OCI-LY1 (cell line): ENCODE measurements around the gene STMN1.
"Not testable (repeated sequence)": the region's sequence is repeated elsewhere in the genome, so short reads cannot be mapped to it uniquely, and the experiment has no call there.

Source experiments
- H2AFZ ChIP-seq: fragments of 200-600 bp; sonication (generic), shearing (Covaris generic); 2 replicates; pipeline ENCODE4 v1.6.0; 2014; ENCODE audit warnings: antibody characterized with exemption, mild to moderate bottlenecking, low read length
- H3F3A ChIP-seq: fragments of 200-600 bp; sonication (generic), shearing (Covaris generic); 2 replicates; pipeline ENCODE4 v1.6.0; 2014; ENCODE audit warnings: mild to moderate bottlenecking, antibody characterized with exemption, low read length, moderate library complexity; ENCODE audit not compliant: insufficient read depth
- H3K27ac ChIP-seq: fragments of 200-600 bp; sonication (generic); 2 replicates; pipeline ENCODE4 v1.5.1; 2014; ENCODE audit warnings: low read length, mixed run types, mild to moderate bottlenecking, low read depth; ENCODE audit not compliant: poor library complexity, severe bottlenecking
- H3K27me3 ChIP-seq: fragments of 200-600 bp; sonication (generic); 2 replicates; pipeline ENCODE4 v1.6.0; 2014; ENCODE audit warnings: antibody characterized with exemption, mild to moderate bottlenecking, low read length, moderate library complexity; ENCODE audit not compliant: insufficient read depth
- H3K36me3 ChIP-seq: fragments of 200-600 bp; sonication (generic); 2 replicates; pipeline ENCODE4 v1.6.1; 2014; ENCODE audit warnings: mild to moderate bottlenecking, antibody characterized with exemption, low read length, moderate library complexity, mixed read lengths; ENCODE audit not compliant: insufficient read depth
- H3K4me1 ChIP-seq: fragments of 200-600 bp; sonication (generic); 2 replicates; pipeline ENCODE4 v1.5.1; 2014; ENCODE audit warnings: mild to moderate bottlenecking, low read length, moderate library complexity; ENCODE audit not compliant: insufficient read depth, severe bottlenecking
- H3K4me2 ChIP-seq: fragments of 200-600 bp; sonication (generic), shearing (Covaris generic); 2 replicates; pipeline ENCODE4 v1.6.1; 2014; ENCODE audit warnings: low read length
- H3K4me3 ChIP-seq: fragments of 200-600 bp; sonication (generic); 2 replicates; pipeline ENCODE4 v1.5.1; 2014; ENCODE audit warnings: low read length, low read depth, mild to moderate bottlenecking, mixed read lengths; ENCODE audit not compliant: poor library complexity, severe bottlenecking
- H3K79me2 ChIP-seq: fragments of 200-600 bp; shearing (Covaris generic); 2 replicates; pipeline ENCODE4 v1.6.1; 2016; ENCODE audit warnings: mixed run types, low read length, mixed read lengths; ENCODE audit not compliant: insufficient read depth
- H3K9ac ChIP-seq: fragments of 200-600 bp; sonication (generic), shearing (Covaris generic); 2 replicates; pipeline ENCODE4 v1.6.1; 2014; ENCODE audit warnings: mild to moderate bottlenecking, low read length, mixed read lengths
- H3K9me2 ChIP-seq: fragments of 200-600 bp; sonication (generic), shearing (Covaris generic); 2 replicates; pipeline ENCODE4 v1.6.1; 2014; ENCODE audit warnings: low read depth, mild to moderate bottlenecking, low read length, mixed read lengths
- H3K9me3 ChIP-seq: fragments of 200-600 bp; shearing (Covaris generic); 2 replicates; pipeline ENCODE4 v1.6.1; 2014; ENCODE audit warnings: low read length, mixed read lengths
- H4K20me1 ChIP-seq: fragments of 200-600 bp; sonication (generic), shearing (Covaris generic); 2 replicates; pipeline ENCODE4 v1.6.0; 2016; ENCODE audit warnings: mild to moderate bottlenecking, low read length; ENCODE audit not compliant: insufficient read depth
- CTCF ChIP-seq: fragments of 200-600 bp; sonication (generic), shearing (Covaris generic); IDR thresholded peaks from 2 replicates; pipeline ENCODE4 v1.5.1; 2017; ENCODE audit warnings: mild to moderate bottlenecking, antibody characterized with exemption, low read length, moderate library complexity, mixed read lengths
- EZH2 ChIP-seq: fragments of 200-600 bp; sonication (generic), shearing (Covaris generic); IDR thresholded peaks from 2 replicates; pipeline ENCODE4 v1.8.0; 2017; ENCODE audit warnings: borderline replicate concordance, mixed run types, mild to moderate bottlenecking, antibody characterized with exemption, low read length, moderate library complexity, mixed read lengths

STMN1 gene

DNA sequence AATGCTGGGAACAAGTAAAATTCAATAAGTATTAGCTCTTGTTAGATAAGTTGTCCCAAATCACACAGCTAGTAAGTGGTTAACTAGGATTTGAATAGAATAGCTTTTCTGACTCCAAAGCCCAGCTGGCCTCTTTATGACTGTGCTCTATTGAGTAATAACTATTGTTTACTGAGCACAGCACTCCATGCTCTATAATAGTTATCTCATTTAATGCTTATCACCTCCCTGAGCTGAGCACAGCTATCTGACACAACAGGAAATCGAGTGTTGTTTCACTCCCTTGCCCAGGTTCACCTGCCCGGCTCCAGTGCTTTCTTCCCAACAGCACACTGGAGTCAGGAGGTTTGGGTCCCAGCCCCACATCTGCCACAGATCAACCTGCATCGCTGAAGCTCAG is 38.8 kb upstream of the STMN1 start:
- Histone ChIP-seq H3K79me2 (no peaks in the 10 kb centered on the region), H3K4me3 (no peak overlapping the region), H3F3A (no peaks in the 10 kb centered on the region), H3K4me1 (no peaks in the 10 kb centered on the region), H3K27ac (no peak overlapping the region), H3K9me2 (no peaks in the 10 kb centered on the region), H3K27me3 (0 out of 2 replicates have a peak, but pooled peaks cover 5% of the 10 kb centered on the region), H2AFZ (no peak overlapping the region), H3K4me2 (no peak overlapping the region), H4K20me1 (no peaks in the 10 kb centered on the region), H3K36me3 (no peaks in the 10 kb centered on the region; the same call in 1 of the 2 replicates), H3K9me3 (peaks cover 5% of the 10 kb centered on the region; the same call in 1 of the 2 replicates), H3K9ac (no peak overlapping the region)
- TF ChIP-seq CTCF: no peak
- no peak for TF ChIP-seq EZH2

GRCh38 chr1:25943511-25943910 is 37.3 kb upstream of the STMN1 start:
- not testable (repeated sequence) for H3K79me2 ChIP-seq, H2AFZ ChIP-seq, H3K4me2 ChIP-seq, H3K36me3 ChIP-seq, H3F3A ChIP-seq, H3K9me3 ChIP-seq, H3K9ac ChIP-seq, H3K27me3 ChIP-seq, H4K20me1 ChIP-seq, H3K27ac ChIP-seq, H3K4me1 ChIP-seq, H3K9me2 ChIP-seq, H3K4me3 ChIP-seq

DNA sequence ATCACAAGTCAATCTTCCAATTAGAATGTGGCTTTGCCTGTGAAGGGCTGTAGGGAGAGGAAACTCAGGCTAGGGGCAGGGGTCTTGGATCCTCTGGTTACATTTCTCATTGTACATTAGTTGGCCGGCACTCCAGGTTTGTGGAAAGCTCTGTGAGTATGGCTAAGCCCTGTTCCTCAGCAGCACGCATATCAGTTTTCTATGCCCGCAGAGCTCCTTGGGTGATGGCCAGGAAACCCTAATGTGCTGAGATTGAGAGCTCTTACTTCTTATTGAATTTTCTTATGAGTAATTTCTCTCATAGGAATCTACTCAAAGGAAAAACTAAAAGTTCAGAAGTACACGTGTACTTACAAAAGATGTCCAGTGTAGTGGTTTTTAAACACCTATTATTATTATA is 30.7 kb upstream of the STMN1 start:
- Histone ChIP-seq H3K27me3 (no peaks in the 10 kb centered on the region), H3K4me2 (no peak overlapping the region), H3K36me3 (no peaks in the 10 kb centered on the region), H3F3A (no peaks in the 10 kb centered on the region), H3K9ac (no peak overlapping the region), H3K9me2 (no peaks in the 10 kb centered on the region), H3K9me3 (no peaks in the 10 kb centered on the region), H3K4me1 (peaks cover 5% of the 10 kb centered on the region), H2AFZ (no peak overlapping the region), H4K20me1 (no peaks in the 10 kb centered on the region), H3K27ac (no peak overlapping the region), H3K79me2 (no peaks in the 10 kb centered on the region), H3K4me3 (no peak overlapping the region)
- TF ChIP-seq EZH2 (no peak), CTCF (no peak)

- no peak overlapping the region for H3K27ac ChIP-seq
- H3K4me2 ChIP-seq: no peak overlapping the region
- no peak for TF ChIP-seq CTCF
- no peak for TF ChIP-seq EZH2
- H3K4me3 ChIP-seq: no peak overlapping the region
- no peaks in the 10 kb centered on the region for H3K9me2 ChIP-seq
- H2AFZ ChIP-seq: no peak overlapping the region
- H3K4me1 ChIP-seq: peaks cover 5% of the 10 kb centered on the region
- no peaks in the 10 kb centered on the region for H3K36me3 ChIP-seq
- no peaks in the 10 kb centered on the region for H3K9me3 ChIP-seq
- H3K9ac ChIP-seq: no peak overlapping the region
- H3F3A ChIP-seq: no peaks in the 10 kb centered on the region
- H3K27me3 ChIP-seq: no peaks in the 10 kb centered on the region
- H3K79me2 ChIP-seq: no peaks in the 10 kb centered on the region
- H4K20me1 ChIP-seq: no peaks in the 10 kb centered on the region
Measured at GRCh38 chr1:25933479-25934365, 27.5 kb upstream of the STMN1 start.

GRCh38 chr1:25932811-25933400 is 26.7 kb upstream of the STMN1 start:
- not testable (repeated sequence) for H3K9ac ChIP-seq, H3K4me2 ChIP-seq, H3K4me1 ChIP-seq, H3K9me2 ChIP-seq, H4K20me1 ChIP-seq, H3K9me3 ChIP-seq, H3K4me3 ChIP-seq, H3K79me2 ChIP-seq, H3K36me3 ChIP-seq, H2AFZ ChIP-seq, H3K27me3 ChIP-seq, H3K27ac ChIP-seq, H3F3A ChIP-seq
